Fibroblast of villous mesenchyme (primary cell): Measurements from ENCODE around the gene CDH13. TPM values are rescaled to one million over a fixed set of nuclear protein-coding genes. Genes with fewer than 3 reads are reported as not detected.
A peak's percentile ranks its signal among the peaks of the same experiment; 100 is the strongest.

Source experiments
- DNase-seq: peaks from one replicate; pipeline ENCODE4 v3.0.0-alpha.2; 2010; ENCODE audit warnings: low read depth
- H3K4me3 ChIP-seq: 2 replicates; pipeline ENCODE4 v1.5.1; 2011; ENCODE audit warnings: low read depth, mild to moderate bottlenecking, low read length
- CTCF ChIP-seq: IDR thresholded peaks from 2 replicates; pipeline ENCODE4 v1.5.1; 2012; ENCODE audit warnings: low read depth, mild to moderate bottlenecking, low read length; ENCODE audit not compliant: insufficient read depth
- total RNA-seq: library from RNA; depleted of rRNA; stranded (reverse); fragments of >200 nt; gene quantifications from 2 replicates; pipeline ENCODE4 v1.2.3, GENCODE V29; 2012

CDH13 gene
- total RNA-seq, 1 donor = 47.5 TPM

GRCh38 chr16:82796047-82796446, 169.3 kb downstream of the CDH13 start:
- no peak for DNase-seq
- TF ChIP-seq CTCF = peak; percentile 4
- H3K4me3 ChIP-seq = no peak overlapping the region

DNA sequence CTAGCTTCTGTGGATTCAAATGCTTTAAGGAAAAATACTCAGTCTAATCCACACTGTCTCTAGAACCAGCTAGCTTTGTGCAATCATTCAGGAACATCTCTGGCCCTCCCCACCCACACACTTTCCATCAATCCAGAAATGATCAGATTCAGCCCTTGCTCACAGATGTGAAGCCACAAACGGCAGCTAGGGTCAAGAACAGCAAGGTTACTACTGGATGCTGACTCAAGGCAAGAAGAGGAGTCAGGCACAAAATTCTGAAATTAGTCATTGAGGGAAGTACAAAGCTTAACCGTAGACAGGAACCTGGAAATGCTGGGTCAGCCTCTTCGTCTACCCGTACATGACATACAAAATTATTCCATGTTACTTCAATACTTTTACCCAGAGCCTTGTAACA, 174.6 kb downstream of the CDH13 start:
- peak; percentile 11 for DNase-seq
- no peak overlapping the region for H3K4me3 ChIP-seq
- no peak for TF ChIP-seq CTCF

- no peak for DNase-seq
Observed at GRCh38 chr16:82805866-82806265, 179.1 kb downstream of the CDH13 start.

GRCh38 chr16:82807311-82807710, 180.5 kb downstream of the CDH13 start:
- no peak for TF ChIP-seq CTCF
- no peak for DNase-seq
- H3K4me3 ChIP-seq = no peak overlapping the region

More at GRCh38 chr16:82805866-82806265, 179.1 kb downstream of the CDH13 start:
- TF ChIP-seq CTCF = no peak
- no peak overlapping the region for H3K4me3 ChIP-seq

GRCh38 chr16:82808036-82808435, 181.3 kb downstream of the CDH13 start:
- H3K4me3 ChIP-seq = no peak overlapping the region
- TF ChIP-seq CTCF = no peak
- no peak for DNase-seq

GRCh38 chr16:82810077-82810476, 183.3 kb downstream of the CDH13 start:
- no peak for TF ChIP-seq CTCF
- no peak overlapping the region for H3K4me3 ChIP-seq
- DNase-seq = no peak

- no peak for DNase-seq
- H3K4me3 ChIP-seq = no peak overlapping the region
- no peak for TF ChIP-seq CTCF
Observed at GRCh38 chr16:82814059-82814458, 187.3 kb downstream of the CDH13 start.
